ENCODE results near the gene ZNF768.
"Not testable (repeated sequence)": the region's sequence is repeated elsewhere in the genome, so short reads cannot be mapped to it uniquely, and the experiment has no call there.

Gene ZNF768

DNA sequence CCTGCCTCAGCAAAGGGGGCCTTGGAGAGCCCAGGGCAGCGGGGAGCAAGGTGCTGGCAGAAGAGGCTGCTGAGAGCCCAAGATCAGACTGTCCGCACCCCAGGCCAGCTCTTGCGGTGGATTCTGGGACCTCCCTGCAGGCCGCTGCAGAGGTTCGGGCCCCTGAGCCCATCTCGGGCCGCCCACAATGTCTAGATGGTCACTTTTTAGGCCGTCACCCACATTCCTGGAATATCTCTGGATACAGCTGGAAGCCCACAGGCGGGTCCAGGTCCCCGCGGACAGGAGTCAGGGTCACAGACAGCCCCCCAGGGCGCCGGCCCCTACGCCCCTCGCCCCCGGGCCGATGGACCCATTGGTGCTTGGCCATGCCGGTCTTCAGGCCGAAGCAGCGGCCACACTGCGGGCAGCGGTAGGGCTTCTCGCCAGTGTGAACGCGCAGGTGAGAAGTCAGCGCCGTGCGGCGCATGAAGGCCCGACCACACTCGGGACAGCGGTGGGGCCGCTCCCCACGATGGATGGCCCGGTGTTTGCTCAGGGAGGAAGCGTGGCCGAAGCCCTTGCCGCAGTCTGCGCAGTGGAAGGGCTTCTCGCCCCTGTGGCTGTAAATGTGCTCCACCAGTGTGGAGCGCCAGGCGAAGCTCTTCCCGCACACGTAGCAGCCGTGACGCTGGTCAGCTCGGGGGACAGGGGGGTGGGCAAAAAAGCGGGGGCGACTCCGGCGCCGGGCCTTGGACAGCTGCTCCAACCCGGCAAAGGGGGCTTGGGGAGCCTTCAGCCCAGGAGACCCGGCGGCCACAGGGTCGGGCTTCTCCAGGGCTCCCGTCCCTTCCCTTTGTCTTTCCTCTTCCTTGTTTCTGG, 6.1 kb upstream of the ZNF768 start:
- DNase-seq = no peak

DNA sequence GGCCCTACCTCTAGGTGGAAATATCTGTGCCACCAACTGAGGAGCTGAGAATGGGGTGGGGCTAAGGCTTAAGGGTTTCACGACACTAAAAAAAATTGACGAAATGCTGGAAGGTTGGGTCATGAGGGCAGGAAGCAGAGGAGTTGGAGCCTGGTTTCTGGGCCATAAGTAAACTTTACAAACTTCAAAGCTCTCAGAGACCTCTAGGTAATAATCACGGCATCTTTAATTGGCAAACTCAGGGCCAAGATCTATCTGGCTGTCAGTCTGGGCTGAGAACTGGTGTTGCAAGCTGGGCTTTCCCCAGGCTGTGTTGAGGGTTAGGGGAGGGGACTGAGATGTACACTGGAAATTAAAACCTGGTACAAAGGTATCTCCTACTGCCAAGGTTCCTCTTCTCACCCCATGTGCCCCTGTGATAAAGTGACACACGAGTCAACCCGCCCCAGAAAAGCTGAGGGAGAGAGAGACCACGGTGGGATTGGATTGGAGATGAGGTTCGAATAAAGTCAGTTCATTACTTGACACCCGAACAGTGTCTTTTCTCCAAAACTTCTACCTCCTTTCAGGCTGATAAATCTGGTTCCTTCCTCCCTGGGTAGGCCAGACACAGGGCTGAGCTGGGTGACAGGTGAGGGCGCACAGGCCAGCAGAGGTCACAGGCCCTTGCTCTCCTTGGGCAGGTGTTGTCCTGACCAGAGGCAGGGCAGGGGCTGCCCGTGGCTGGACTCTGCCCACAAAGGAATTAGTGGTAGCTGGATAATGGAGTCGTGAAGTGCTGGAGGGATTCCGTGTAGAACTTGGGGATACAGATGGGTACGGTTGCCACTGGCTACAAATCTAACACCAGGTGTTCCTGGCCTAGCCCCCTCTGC, 4.0 kb upstream of the ZNF768 start:
- no peak for DNase-seq

DNA sequence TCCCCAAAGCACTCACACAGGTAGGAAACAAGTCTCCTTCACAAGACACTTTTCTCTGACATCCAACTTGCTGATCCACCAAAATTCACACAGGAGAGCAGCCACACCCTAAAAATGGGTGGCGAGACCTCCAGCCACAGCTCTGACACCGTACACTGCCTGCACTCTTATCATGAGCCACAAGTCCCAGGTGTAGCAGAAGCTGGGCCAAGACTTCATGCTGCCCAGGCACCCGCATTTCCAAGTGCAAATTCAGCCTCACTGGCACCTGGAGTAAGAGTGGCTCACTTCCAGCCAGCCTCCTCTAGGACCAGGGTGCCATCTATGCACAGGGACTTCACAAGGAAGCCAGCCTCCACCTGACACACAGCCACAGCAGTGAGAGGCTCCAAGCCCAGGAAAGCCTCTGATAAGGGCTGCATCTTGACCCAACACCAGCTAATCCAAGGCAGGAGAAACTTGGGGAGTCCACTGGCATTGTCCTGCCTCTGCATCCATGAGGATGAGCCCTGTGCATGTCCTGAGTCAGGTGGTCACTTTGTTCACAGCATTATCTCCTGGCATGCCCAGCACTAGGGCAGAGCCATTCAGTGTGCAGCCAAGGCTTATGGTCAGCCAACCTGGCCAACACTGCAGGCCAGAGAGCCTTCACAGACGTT, 2.6 kb upstream of the ZNF768 start:
- no peak for DNase-seq

DNA sequence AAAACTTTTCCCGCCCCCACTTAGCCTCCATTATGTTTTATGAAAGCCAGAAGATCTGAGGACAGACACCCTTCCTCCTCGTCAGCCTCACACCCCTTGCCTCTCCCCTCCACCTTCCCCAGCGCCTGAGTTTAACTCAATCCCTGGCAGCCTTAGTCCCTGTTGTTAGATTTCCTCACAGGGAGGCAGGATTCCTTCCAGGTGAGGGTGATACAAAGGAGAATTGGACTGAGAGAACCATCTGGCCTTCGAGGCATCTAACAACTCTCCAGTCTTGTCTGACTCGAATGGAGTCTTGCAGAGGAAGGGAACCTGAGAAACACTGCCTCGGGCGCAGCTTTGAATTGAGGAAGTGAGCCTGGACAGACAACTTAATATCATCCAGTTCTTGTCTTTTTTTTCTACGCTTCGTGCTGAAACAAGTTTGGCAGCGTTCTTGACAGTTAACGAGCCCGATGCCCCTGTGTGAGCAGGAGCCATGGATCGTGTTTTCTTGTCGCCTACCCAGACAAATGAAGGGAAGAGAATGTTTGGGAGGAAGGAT, 1.3 kb upstream of the ZNF768 start:
- DNase-seq = no peak

DNA sequence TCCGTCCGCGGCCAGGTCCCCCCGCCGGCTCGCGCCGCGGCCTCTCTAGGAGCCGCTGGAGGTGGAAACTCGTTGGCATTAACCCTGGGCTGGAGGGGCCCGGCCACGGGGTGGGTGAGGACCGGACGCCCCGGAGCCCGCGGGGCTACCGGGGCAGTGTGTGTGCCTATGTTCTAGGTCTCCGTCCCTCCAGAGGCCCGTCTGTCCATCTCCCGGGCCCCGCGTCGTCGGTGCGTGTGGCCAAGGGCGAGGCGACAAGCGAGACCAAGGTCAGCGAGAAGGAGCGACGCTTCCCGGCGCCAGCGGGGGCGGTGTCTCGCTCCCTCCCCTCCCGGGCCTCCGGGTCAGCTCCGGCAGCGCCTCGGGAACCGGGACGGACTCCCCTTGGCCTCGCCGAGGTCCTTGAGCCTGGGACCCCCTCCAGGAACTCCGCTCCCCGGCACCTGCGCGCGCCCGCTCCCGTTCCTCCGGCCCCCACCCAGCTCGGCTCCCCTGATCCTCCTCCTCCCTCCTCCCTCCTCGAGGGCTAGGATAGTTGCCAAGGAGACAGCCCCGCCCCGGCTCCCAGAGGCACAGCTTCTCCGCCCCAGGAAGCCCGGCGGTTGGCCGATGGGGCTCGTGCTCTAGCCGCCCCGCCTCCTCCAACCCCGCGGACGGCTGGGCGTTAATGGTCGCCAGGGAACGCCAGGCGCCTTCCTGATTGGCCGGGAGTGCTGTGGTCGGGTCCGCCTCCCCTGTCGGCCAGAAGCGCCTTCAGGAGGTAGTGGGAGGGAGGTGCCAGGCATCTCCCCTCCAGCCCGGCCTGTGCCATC, 663 bp upstream of the ZNF768 start:
- DNase-seq = peak; percentile 97

DNA sequence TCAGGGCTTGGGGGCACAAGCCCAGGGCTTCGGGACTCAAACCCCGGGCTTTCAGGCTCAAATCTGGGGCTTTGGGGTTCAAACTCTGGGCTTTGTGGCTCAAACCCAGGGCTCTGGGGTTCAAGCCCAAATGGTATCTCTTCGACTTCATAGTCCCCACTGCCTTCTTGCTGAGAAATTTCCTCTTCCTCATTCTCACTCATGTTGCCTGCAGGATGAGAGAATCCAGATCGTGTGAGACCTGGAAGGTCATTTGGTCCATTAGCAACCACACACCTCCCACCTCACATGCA, 576 bp downstream of the ZNF768 start:
- no peak for DNase-seq

DNA sequence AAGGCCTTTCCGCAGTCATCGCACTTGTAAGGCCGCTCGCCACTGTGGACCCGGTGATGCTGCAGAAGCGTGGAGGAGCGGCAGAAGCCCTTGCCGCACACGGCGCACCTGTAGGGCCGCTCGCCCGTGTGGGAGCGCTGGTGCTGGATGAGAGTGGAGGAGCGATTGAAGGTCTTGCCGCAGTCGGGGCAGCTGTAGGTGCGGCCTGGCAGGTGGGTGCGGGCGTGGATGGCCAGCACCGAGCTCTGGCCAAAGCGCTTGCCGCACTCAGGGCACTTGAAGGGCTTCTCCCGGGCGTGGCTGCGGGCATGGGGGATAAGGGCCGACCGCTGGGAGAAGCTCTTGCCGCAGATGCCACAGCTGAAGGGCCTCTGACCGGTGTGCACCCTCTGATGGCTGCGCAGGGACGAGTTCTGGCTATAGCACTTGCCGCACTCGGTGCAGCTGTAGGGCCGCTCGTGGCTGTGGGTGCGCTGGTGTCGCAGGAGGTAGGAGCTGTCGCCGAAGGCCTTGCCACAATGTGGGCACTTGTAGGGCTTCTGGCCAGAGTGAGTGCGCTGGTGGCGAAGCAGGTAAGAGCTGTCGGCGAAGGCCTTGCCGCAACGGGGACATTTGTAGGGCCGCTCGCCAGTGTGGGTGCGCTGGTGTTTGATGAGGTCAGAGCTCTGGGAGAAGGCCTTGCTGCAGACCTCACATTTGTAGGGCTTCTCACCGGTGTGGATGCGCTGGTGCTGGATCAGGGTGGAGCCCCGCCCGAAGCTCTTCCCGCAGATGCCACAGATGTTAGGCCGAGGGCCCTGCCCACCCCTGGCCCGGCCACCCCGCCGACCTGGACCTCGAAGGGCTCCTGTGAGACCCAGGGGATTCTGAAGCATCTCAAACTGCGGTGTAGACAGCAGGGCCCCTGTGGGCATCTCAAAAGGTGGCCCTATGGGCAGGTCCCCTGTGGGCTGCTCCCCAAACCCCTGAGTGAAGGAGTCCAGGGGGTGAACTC, 1.5 kb downstream of the ZNF768 start:
- no peak for DNase-seq

DNA sequence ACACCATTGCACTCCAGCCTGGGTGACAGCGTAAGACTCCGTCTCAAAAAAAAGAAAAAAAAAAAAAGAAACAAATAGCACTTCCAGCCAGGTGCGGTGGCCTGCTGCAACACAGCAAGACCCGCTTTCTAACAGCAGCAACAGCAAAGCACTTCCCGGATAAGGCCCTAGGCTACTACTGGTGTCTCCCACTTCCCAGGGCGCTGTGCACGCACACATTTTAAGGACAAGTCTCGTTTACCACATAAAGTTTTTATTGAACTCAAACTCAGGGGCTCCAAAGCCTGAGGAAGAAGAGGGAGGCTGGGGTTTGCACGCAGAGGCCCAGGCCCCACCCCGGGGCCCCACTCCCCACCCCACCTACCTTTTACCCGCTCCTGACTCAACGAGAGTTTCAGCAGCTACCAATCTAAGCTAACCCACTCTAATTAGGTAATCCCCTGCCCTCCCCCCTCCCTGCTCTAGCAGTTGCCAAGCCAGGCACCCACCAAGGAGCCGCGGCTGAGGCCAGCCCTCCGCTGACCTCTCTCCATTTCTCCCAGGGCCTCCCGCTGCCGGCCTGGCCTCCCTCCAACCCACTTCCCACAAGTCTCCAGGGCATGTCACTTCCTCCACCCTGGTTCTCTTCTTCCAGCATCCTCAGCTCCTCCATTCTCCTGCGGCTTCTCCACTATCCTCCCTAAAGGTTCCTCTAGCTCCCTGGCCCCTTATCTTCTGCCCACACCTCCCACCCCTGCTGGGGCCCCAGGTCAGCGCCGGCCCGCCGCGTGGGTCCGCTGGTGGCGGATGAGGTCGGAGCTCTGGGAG, 2.4 kb downstream of the ZNF768 start:
- DNase-seq = no peak

DNA sequence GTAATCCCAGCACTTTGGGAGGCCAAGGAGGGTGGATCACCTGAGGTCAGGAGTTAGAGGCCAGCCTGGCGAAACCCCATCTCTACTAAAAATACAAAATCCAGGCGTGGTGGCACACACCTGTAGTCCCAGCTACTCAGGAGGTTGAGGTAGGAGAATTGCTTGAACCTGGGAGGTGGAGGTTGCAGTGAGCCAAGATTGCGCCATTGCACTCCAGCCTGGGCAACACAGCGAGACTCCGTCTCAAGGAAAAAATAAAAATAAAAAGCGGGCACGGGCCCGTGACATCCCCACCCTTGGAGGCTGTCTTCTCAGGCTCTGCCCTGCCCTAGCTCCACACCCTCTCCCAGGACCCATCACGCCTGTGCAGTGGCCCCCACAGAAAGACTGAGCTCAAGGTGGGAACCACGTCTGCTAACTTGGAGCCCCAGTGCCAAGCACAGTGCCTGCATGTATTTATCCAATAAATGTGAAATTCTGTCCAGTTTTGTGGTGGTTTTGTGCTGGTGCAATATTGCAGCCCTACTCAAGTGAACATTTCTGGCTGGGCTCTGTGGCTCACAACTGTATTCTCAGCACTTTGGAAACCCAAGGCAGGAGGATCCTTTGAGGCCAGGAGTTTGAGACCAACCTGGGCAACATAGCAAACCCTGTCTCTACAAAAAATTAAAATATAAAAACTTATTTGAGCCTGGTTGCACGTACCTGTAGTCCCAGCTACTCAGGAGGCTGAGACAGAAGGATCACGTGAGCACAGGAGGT, 3.5 kb downstream of the ZNF768 start:
- DNase-seq = not testable (repeated sequence)

DNA sequence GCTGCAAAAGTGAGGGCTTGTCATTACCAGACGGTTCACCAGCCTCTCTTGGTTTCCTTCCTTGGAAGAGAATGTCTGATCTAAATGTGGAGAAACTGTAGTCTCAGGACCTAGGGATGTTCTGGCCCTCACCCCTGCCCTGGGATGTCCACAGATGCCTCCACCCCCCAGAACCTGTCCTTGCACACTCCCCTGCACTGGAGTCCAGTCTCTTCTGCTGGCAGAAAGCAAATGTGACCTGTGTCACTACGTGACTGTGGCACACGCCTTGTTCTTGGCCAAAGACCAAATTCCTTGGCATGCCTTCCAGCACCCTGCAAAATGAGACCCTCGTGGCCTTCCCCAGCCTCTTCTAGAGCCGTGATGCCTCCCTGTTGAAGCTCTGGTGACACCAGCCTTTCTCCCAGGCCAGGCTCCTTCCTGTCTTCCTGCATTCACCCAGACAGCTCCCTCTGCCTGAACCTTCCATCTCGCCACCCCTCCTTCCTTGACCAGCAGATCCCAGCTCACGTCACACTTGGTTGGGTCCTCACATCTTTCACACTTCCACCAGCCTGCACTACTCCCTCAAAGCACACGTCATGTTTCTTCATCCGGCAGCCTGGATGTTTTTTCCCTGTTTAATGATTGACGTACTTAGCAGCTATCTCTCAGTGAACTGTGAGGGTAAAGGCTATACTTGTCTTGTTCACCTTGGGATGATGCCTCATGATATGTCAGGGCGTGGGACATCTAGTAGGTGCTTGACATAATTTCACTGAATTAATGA, 4.3 kb downstream of the ZNF768 start:
- no peak for DNase-seq

DNA sequence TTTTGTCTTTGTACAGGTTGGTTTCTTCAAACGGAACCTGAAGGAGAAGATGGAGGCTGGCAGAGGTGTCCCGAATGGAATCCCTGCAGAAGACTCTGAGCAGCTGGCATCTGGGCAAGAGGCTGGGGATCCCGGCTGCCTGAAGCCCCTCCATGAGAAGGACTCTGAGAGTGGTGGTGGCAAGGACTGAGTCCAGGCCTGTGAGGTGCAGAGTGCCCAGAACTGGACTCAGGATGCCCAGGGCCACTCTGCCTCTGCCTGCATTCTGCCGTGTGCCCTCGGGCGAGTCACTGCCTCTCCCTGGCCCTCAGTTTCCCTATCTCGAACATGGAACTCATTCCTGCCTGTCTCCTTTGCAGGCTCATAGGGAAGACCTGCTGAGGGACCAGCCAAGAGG, 4.9 kb downstream of the ZNF768 start:
- DNase-seq = no peak

DNA sequence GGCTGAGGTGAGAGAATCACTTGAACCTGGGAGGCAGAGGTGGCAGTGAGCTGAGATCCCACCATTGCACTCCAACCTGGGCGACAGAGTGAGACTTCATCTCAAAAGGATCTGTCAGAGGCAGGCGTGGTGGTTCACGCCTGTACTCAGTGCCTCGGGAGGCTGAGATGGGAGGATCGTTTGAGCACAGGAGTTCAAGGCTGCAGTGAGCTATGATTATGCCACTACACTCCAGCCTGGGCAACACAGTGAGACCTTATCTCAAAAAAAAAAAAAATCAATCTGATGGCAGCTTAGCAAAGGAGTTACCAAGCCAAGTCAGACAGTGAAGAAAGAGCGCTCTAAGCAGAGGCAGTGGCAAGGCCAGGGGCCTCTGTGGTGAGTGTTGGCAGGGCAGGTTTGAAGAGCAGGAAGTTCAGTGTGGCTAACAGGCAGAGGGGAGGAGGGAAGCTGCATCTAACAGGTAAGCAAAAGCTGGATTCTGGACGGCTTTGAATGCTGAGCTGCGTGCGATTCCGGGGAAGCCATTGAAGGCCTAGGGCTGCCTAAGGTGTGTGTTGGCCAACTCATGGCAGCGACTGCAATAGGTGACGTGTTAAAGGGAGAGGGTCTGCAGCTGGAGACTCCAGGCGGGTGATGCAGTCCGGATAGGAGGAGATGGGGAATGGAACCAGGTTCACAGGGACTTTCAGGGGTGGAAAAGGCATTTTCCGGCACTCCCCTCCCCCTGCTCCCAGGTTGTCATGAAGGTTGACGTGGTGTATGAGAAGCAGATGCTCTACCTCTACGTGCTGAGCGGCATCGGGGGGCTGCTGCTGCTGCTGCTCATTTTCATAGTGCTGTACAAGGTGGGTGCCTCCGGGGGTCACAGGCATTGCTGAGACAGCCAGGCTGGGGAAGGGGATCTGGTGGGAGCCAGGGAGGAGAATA, 7.0 kb downstream of the ZNF768 start:
- DNase-seq = no peak

DNA sequence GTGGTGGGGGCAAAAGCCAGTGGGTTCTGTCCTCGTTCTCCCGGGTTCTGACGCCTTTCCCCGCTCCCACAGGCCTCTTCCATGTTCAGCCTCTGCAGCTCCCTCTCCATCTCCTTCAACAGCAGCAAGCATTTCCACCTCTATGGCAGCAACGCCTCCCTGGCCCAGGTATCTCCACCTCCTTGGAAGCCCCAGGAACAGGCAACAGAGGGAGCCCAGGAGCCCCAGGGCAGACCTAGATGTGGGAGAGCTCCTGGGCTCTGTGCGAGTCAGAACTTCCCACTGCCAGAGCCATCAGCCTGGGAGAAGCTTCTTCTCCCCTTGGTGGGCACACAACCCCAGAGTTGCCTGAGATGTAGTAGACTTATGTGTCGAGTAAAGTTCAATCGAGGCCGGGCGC, 7.8 kb downstream of the ZNF768 start:
- DNase-seq = no peak

DNA sequence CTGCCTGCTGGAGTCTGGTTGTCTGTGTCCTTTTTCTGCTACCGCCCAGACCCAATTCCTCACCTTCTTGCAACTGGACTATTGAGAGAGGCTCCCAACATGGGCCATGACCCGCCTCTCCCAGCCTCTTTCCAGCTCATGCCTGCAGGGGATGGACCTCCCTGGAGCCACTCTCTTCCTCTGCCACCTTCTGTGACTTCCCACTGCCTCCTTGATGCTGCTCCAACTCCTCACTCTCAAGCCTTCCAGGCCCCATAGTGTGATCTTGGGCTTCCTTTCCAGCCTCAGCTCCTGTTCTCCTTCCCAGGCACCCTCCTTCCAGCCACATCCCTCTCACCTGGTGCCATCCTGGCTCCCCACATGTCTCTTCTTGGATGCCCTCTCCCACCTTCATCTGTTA, 11.1 kb downstream of the ZNF768 start:
- DNase-seq = no peak

DNA sequence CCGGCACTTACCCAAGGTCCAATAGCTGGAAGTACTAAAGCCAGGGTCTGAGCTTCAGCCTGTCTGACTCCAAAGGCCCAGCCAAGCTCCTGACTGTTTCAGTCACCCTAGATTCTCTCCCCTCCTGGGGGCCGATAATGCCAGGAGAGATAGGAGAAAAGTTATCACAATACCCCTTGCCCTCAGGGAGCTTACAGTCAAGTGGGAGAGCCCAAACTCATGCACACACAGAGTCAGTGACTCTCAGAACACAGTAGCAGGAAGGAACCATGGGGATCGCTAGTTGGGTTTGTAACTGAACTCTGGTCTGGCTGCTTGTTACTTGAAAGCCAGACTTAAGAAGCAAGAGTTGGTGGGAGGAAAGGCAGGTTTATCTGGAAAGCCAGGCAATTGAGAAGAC, 14.9 kb downstream of the ZNF768 start:
- DNase-seq = no peak

DNA sequence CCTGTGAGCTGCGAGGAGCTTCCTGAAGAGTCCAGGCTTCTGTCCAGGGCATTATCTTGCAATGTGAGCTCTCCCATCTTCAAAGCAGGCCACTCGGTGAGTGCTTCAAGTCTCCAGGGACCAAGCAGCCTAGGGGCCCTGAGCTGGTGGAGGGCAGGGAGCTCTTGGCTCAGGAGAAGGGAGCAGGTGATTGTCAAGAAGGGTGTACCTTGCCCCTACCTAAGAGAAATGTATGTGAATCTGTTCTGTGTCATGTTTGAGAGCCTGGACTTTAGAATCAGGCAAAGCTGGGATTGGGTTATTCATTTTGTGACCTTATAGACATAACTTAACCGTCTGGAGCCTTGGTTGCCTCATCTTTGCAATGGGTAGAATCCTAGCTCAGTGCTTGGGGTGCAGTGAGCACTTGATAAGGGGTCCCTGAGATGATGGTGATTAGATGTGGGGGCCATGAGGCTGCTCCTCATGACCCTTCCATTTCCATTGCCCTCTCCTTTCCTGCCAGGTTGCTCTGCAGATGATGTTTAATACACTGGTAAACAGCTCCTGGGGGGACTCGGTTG, 15.9 kb downstream of the ZNF768 start:
- no peak for DNase-seq

DNA sequence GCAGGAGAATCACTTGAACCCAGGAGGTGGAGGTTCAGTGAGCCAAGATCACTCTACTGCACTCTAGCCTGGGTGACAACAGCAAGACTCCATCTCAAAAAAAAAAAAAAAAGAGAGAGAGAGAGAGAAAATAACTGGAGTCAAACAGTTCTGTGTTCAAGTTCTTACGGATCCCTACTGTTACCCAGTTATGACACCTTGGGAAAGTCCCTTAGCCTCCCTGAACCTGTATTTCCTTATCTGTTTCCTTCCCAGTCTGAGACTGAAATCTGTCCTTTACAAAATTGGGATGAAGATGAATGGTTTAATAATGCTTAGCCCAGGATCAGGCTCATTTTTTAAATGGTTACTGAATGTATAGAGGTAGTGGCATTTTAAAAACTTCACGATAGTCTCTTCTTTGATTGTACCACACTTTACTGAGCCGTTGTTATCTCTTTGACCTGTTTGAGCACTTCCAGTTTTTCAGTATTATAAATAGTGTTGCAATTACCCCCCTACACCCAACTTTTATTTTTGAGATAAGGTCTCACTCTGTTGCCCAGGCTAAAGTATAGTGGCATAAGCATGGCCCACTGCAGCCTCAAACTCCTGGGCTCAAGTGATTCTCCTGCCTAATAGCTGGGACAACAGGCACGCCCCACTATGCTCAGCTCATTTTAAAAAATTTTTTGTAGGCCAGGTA, 17.1 kb downstream of the ZNF768 start:
- no peak for DNase-seq

All from stimulated activated CD4-positive, alpha-beta T cell treated with anti-CD3 and anti-CD28 coated beads, Interleukin-1b, Interleukin-23, amount 100 ng/mL, for 48 hours (primary cell).